Right cardiac atrium (tissue), 5 donors: ENCODE measurements around the gene DTHD1. TPM values are rescaled to one million over a fixed set of nuclear protein-coding genes. Genes with fewer than 3 reads are reported as not detected.

ENCODE experiments used
- ATAC-seq, 2 donors: fragments of 200-7000 bp; cut with Tn5 transposase; one replicate each; pipeline versions ENCODE4 v1.8.0 to v1.9.1; 2020; ENCODE audit warnings: moderate library complexity in 2 of 2, mild to moderate bottlenecking in 1 of 2
- DNase-seq, 3 donors: peaks; one replicate each; pipeline ENCODE4 v3.0.0-alpha.2; 2020
- H3K27ac ChIP-seq: one replicate; pipeline ENCODE4 v1.5.1; 2013; ENCODE audit warnings: mild to moderate bottlenecking, low read length, control low read depth, moderate library complexity
- H3K27me3 ChIP-seq: one replicate; pipeline ENCODE4 v1.6.1; 2013; ENCODE audit not compliant: control insufficient read depth, insufficient read depth
- H3K4me1 ChIP-seq: one replicate; pipeline ENCODE4 v1.6.1; 2013; ENCODE audit warnings: low read length; ENCODE audit not compliant: control insufficient read depth, insufficient read depth
- H3K4me3 ChIP-seq: one replicate; pipeline ENCODE4 v1.5.1; 2013; ENCODE audit warnings: low read length, control low read depth
- H3K9me3 ChIP-seq: one replicate; pipeline ENCODE4 v1.6.1; 2013; ENCODE audit warnings: low read length; ENCODE audit not compliant: control insufficient read depth
- WGBS: extraction: QIAGEN DNeasy Blood & Tissue Kit; methylation state at CpG from one replicate; pipeline ENCODE4 v1.1.7; 2013; 5-methylcytosine and 5-hydroxymethylcytosine counted together
- intact Hi-C, 4 donors: fragments of 100-400 bp; cut with DNase I; formaldehyde crosslinking; loops; one replicate each; pipeline versions ENCODE4 v1.11.0 to v1.14.0; 2022 to 2023
- polyA plus RNA-seq: library from polyadenylated mRNA; stranded (reverse); fragments of 200-250 nt; gene quantifications from one replicate; pipeline ENCODE4 v1.2.3, GENCODE V29; 2013
- total RNA-seq, 4 donors: library from RNA; stranded (reverse); fragmentation: NEBNext Ultra II Directional; extraction: Animal tissue kit (Norgen Biotek cat#: 25700); gene quantifications; one replicate each; pipeline ENCODE4 v1.2.1, GENCODE V29; 2021
- donor health status: healthy with polysubstance abuse.
- donor health status: DM: no; HTN: yes; CAD: no.
- donor health status: DM: no; HTN: no; CAD: no.
- donor health status: DM: no; HTN: yes; CAD: no; lungs with severe emphysema.
- donor health status: DM: yes; HTN: yes; CAD: no.

The DTHD1 gene
- total and polyA plus RNA-seq, 5 donors: 0.02 to 0.39 (median 0.09) TPM; not detected in 2

DNA sequence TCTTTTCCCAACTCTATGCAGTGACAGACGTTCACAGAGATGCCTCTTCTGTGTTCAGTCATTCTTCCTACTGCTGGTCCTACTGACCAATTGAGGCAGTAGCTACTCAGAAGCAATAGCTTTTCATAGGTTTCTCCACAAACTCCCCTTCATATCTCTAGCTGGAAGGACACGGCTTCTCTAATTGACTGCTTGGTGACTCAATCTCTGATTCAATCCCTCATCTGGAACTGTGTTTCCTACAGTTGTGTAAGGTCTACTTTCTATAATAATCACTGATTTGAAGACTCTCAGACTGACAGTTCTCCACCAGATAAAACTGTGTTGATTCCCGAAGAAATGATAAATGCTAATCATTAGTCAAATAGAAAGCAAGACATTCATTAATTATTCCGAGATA is 111.5 kb downstream of the DTHD1 start:
- H3K4me3 ChIP-seq: no peak overlapping the region
- ATAC-seq: no peak
- DNase-seq: no peak
- H3K9me3 ChIP-seq: no peaks in the 10 kb centered on the region
- intact Hi-C loops: no loop called here
- H3K27me3 ChIP-seq: no peaks in the 10 kb centered on the region
- 66% methylated on average over 4 of the region's 4 CpGs for WGBS
- H3K4me1 ChIP-seq: no peaks in the 10 kb centered on the region
- no peak overlapping the region for H3K27ac ChIP-seq

Other genes with a start within 250 kb of the DTHD1 start
- 1 to 10 TPM; 3.1 to 9.4 (median 4.7) TPM for gene ARAP2, start 37.1 kb upstream of the DTHD1 start, total RNA-seq
- 0.72 TPM for gene ARAP2, start 37.1 kb upstream of the DTHD1 start, polyA plus RNA-seq